Measurements from ENCODE around the gene KCNIP4.

Gene KCNIP4

DNA sequence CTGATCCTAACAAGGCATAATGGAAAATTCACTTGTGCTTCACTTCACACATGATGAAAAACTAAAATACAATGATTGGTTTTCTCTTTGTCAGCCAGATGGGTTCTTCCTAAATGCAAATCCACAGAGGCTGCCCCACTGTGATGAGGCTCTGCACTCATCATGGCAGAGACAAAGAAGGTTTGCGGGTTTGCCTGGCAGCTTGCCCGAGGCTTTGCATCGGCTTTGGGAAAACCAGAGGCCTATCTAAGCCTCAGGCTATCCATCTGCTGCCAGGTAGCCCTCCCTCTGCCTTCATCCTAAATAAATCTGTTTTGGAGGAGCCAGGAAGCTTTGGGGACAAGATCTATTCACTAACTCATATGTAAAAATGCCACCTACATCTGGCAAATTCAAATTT lies 1004.1 kb downstream of the KCNIP4 start:
- DNase-seq (ENCODE audit: low read depth), result no peak

- DNase-seq (ENCODE audit: low read depth), result no peak
Observed at GRCh38 chr4:20938204-20938603, 1010.4 kb downstream of the KCNIP4 start.

DNA sequence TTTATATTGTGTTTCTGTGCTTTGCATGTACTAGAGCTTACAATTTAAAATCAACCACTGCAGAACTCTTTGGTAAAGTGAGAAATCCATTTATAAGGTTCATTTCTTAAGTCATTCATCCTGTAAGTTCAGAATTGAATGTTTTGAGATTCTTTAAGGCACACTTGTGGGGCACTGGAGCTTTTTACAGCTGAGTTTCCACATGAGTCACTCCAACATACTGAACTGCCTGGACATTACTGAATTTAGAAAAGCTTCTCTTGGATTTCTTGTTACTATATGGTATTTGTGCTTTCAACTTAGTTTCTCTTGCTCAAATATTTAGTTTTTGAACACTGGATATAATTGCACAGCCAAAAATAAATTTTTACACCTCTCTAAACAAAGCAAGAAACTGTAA lies 1022.0 kb downstream of the KCNIP4 start:
- no peak for DNase-seq (ENCODE audit: low read depth)

DNA sequence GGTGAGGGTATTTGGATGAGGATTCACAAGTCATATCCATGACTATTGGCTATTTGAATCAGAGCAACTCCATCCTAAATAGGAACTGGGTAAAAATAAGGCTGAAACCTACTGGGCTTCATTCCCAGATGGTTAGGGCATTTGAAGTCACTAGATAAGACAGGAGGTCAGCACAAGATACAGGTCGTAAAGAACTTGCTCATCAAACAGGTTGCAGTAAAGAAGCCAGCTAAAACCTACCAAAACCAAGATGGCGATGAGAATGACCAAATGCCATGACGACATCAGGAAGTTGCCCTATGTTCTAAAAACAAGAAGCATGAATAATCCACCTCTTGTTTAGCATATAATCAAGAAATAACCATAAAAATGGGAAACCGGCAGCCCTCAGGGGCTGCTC lies 1023.4 kb downstream of the KCNIP4 start:
- no peak for DNase-seq (ENCODE audit: low read depth)

DNA sequence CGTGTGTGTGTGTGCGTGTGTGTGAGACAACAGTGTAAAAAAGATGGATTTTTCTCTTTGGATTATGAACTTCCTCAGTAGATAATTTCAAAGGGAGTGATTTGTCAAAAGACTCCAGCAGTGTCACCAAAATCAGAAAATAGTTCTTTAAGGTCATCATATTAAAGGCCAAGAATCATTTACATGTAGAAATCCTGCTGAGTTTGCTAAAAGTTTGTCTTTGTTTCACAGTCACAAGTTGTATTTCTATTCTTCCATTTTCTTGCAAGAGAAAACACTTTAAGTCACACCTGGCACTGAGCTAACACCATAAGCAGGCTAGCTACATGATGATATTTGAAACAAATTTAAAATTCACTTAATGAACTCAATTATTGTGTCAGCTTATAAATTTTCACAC lies 1025.6 kb downstream of the KCNIP4 start:
- no peak for DNase-seq (ENCODE audit: low read depth)

- no peak for DNase-seq (ENCODE audit: low read depth)
Observed at GRCh38 chr4:20916106-20916505, 1032.5 kb downstream of the KCNIP4 start.

- DNase-seq (ENCODE audit: low read depth), result no peak
Observed at GRCh38 chr4:20904966-20905365, 1043.6 kb downstream of the KCNIP4 start.

DNA sequence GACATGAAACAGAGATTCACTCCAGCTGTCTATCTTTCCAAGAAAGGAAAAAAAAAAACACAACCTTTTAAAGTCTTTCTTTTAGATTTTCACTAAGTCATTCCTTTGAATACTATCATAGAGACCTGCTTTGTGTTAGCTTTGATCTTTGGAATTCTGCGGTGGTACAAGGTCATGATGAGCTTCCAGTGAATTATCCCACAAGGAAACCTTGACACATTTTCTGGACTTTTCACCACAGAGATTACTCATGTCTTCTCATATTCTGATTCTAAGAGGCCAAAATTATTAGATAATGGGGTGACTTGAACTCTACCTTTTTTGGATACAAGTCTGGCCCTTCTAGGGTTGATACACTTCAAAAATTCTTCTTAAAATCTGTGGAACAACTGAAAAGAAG lies 1046.7 kb downstream of the KCNIP4 start:
- DNase-seq (ENCODE audit: low read depth), result no peak

GRCh38 chr4:20899591-20899990 lies 1049.0 kb downstream of the KCNIP4 start:
- DNase-seq (ENCODE audit: low read depth), result no peak

GRCh38 chr4:20895988-20896387 lies 1052.6 kb downstream of the KCNIP4 start:
- DNase-seq (ENCODE audit: low read depth), result no peak

GRCh38 chr4:20895208-20895607 lies 1053.4 kb downstream of the KCNIP4 start:
- DNase-seq (ENCODE audit: low read depth), result no peak

DNA sequence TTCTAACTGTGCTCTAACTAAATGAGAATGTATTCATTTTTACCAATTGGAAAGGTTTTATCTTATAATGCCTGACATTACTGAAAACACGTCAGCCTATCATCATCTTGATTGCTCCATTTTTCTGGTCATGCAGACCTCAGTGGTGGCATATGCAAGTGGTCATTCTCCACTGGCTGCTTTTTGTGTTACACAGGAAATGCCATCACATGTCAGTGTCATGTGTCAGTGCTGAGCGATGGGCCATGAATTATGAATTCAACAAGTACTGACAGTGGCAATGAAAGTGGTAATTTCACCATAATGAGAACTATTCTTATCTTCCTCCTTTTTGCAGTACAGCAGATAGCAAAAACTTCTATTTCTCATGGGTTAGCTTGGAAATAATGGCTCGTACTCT lies 1057.8 kb downstream of the KCNIP4 start:
- DNase-seq (ENCODE audit: low read depth), result no peak

GRCh38 chr4:20889901-20890300 lies 1058.7 kb downstream of the KCNIP4 start:
- no peak for DNase-seq (ENCODE audit: low read depth)

DNA sequence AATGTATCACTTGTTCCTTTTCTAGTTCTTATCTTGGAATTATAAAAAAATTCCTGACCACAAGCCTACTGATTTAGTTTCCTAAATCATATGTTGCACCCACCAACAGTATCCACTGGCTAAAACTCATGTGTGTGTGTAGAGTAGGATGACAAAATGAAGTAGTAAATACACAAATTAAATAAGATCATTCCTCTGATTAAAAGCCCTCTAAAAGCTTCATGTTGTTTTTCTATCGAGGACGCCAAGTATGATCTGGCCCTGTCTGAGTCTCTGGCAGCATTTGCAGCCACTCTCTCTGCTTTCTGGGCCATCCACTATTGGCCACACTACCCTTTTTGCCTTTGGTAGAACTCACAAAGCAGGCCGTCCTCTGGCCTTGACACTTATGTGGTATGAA lies 1064.9 kb downstream of the KCNIP4 start:
- no peak for DNase-seq (ENCODE audit: low read depth)

DNA sequence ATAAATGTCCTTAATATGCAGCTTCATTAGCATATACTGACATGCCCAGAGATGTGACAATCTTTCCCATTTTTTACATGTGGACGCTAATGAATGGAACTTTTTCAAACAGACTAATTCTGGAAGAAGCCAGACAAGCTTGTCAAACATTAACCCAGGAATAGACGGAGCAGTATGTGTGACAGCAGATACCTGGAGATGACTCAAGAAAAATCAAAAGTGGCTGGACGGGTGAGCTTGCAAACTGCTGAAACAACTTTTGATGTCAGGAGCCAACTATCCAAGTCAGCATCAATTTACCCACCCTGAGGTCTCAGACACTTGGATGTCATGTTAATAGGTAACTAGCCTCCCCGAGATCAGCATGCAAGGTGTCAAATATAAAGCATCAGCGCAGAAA lies 1065.3 kb downstream of the KCNIP4 start:
- no peak for DNase-seq (ENCODE audit: low read depth)

DNA sequence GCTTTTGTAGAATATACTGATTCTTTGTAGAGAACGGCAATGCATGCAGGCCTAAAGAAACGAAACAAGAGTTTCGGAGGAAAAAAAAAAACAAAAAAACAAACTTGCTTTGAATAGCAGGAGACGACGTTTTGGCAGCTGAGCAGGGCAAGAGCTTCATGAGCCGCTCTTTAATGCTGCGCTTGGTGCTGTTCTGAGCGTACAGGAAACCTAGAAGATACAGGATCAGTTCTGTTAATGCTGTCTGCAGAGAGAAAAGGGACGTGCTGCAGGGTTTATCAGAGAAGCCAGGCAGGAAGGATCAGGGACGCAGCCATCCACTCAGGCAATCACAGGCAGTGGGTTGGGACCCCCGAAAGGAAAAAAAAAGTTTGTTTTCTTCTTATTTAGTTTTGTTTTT lies 1066.1 kb downstream of the KCNIP4 start:
- no peak for DNase-seq (ENCODE audit: low read depth)

DNA sequence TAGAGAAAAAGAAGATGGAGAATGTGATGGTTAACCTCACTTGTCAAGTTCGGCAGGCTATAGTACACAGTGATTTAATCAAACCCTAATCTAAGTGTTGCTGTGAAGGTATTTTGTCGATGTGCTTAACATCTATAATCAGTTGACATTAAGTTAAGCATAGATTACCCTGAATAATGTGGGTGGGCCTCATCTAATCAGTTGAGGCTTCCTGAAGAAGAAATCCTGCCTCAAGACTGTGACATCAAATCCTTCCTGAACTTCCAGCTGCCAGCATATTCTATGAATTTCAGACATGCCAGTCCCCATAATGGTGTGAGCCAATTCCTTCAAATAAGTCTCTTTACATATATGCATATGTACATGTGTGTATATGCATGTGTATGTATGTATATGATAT lies 1066.9 kb downstream of the KCNIP4 start:
- no peak for DNase-seq (ENCODE audit: low read depth)

DNA sequence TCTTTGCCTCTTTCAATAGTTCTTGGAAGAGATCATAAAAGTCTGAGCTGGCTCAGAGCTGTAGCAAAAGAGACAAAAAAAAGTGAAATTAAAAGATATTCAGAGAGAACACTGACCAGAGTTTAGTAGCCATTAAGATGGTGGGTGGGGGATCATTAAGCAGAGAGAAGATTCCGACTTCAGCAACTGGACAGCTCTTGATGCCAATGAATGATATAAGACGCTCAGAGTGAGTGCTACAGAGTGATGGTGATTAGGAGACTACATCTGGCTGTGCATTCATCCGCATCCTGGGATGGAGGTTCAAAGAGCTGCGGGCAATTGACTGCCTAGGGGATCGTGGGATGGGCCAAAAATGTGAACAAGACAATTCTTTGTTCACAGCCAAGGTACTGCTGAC lies 1069.8 kb downstream of the KCNIP4 start:
- no peak for DNase-seq (ENCODE audit: low read depth)

DNA sequence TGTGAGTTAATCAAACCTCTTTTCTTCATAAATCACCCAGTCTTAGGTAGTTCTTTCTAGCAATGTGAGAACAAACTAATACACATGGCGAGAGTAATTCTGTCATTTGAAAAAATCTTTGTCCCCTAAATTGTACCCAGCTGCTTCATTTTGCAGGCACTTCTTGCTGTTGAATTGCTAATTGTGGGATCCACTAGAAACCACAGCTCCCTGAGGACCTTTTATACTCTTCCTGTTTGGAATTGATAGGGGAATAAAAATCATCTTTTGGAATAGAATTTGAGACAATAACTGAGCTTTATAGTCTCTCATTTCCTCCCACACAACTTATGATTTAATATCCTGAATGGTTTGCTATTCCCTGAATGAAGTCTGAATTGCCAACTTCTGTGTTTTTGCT lies 1078.1 kb downstream of the KCNIP4 start:
- no peak for DNase-seq (ENCODE audit: low read depth)

DNA sequence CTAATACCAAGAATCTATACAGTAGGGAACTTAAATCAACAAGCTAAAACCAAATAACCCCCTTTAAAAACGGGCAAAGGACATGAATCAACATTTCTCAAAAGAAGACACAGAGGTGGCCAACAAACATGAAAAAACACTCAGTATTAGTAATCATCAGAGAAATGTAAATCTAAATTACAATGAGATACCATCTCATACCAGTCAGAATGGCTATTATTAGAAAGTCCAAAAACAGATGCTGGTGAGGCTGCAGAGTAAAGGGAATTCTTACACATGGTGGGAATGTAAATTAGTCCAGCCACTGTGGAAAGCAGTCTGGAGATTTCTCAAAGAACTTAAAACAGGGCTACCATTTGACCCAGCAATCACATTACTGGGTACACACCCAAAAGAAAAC lies 1080.5 kb downstream of the KCNIP4 start:
- no peak for DNase-seq (ENCODE audit: low read depth)

DNA sequence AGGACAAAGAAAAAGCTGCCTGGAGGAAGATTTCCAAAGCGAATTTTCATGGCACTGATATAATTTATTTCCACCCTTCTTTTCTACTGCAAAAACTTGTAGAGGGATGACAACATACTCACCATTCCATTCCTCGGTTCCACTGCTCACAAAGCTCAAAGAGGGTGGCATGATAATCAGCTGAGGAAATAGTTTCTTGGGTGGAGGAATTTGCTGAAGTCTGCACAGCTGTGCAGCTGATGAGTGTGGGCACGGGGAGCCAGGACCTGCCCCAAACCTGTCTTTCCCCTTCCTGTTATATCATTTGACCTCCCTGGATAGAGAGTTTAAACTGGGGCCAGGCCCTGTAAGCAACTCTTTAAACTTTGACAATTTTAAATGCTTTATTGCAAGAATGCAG lies 1087.7 kb downstream of the KCNIP4 start:
- DNase-seq (ENCODE audit: low read depth), result no peak

DNA sequence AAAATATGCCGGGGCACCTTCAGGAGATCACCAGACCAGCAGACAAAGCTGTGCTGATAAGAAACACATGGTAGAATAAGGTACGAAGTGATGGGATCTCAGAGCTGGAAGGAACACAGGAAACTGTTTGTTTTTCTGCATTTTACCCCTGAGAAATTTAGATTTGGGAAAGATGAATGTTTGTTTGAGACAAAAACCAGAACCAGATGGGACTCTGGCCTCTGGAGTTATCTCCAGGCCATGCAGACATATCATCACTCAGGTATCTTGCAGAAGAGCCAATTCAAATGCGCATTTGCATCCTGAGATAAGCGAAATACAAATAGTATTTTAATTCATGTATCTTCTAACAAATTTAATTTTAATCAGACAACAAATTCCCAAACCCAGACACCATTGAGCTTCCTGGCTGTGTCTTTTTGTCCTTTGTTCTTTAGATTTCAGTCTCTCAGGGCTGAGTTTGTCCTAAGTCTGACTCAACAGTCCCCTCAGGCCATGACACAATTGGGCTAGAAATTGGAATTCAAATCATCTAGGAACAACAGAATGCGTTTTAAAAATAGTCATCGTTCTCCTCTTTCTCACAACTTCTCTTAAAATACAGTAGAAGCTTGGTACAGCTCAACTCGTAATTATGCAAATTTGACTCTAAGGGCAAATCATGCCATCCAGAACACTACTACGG lies 1089.3 kb downstream of the KCNIP4 start:
- DNase-seq (ENCODE audit: low read depth), result no peak

DNA sequence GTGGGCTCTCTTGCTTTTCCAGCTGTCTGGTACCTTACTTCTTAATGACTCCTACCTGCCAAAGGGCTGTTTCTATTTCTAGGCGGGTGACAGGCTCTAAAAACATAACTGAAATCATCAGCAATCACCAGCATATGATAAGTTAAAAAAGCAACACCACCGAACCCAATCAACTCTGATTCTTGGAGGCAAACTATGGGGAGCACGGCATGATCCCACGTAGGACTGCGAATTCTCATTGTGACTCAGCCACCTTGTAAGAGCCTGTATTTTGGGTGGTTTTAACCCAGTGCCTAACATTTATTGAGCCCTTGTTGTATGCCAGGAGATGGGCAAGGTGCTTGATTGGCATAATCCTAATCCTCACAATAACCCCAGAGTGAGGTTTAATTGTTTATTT lies 1091.5 kb downstream of the KCNIP4 start:
- DNase-seq (ENCODE audit: low read depth), result no peak

DNA sequence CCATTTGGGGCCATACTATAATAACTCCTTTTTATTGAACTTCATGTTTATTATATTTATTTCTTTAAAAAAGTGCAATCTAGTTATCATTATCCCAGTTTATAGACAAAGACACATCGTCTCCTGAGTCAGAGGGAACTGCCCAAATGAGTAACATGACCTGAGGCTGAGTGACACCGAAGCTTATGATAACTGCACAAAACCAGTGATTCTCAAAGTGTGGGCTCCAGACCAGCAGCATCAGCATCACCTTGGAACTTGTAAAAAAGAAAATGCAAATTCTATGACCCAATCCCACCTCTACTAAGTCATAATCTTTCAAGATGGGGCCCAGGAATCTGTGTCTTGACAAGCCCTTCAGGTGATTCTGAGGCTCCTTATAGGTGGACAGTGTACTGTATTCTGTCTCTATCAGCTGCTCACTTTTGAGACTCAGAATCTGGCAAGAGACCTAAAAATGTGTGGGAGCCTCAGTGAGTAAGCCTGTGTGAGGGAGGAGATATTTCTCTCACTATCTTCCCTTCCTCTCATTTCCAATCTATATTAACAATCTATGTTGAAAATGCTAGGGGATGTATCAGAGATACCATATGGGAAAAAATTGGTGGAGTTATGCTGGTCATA lies 1101.3 kb downstream of the KCNIP4 start:
- no peak for DNase-seq (ENCODE audit: low read depth)
